NCI-H1930 (cell line): ENCODE measurements around the gene NEK1.
"Not testable (repeated sequence)": the region's sequence is repeated elsewhere in the genome, so short reads cannot be mapped to it uniquely, and the experiment has no call there.

Source experiments
- DNase-seq, 2 experiments: peaks; one replicate each; lab custom pipeline; 2025; lab: John Stamatoyannopoulos, UW

The NEK1 gene

GRCh38 chr4:169493164-169493524, 119.2 kb downstream of the NEK1 start:
- DNase-seq: no peak

GRCh38 chr4:169492436-169493163, 119.8 kb downstream of the NEK1 start:
- no peak for DNase-seq

- no peak for DNase-seq
Observed at GRCh38 chr4:169491211-169491610, 121.2 kb downstream of the NEK1 start.

GRCh38 chr4:169489306-169489705, 123.1 kb downstream of the NEK1 start:
- no peak for DNase-seq

GRCh38 chr4:169485791-169486742, 126.3 kb downstream of the NEK1 start:
- DNase-seq: peak in 1 of 2 experiments; percentile 46

GRCh38 chr4:169485086-169485485, 127.3 kb downstream of the NEK1 start:
- DNase-seq: no peak

- no peak for DNase-seq
Observed at GRCh38 chr4:169484485-169484884, 127.9 kb downstream of the NEK1 start.

- DNase-seq: no peak
Observed at GRCh38 chr4:169464080-169464479, 148.3 kb downstream of the NEK1 start.

GRCh38 chr4:169460081-169460480, 152.3 kb downstream of the NEK1 start:
- no peak for DNase-seq

GRCh38 chr4:169458575-169458974, 153.8 kb downstream of the NEK1 start:
- no peak for DNase-seq

- DNase-seq: not testable (repeated sequence)
Observed at GRCh38 chr4:169452644-169453043, 159.7 kb downstream of the NEK1 start.

GRCh38 chr4:169448935-169449334, 163.4 kb downstream of the NEK1 start:
- DNase-seq: not testable (repeated sequence)

GRCh38 chr4:169446824-169447223, 165.6 kb downstream of the NEK1 start:
- no peak for DNase-seq

- DNase-seq: no peak
Observed at GRCh38 chr4:169443748-169444147, 168.6 kb downstream of the NEK1 start.

GRCh38 chr4:169440446-169440845, 171.9 kb downstream of the NEK1 start:
- DNase-seq: no peak

- no peak for DNase-seq
Observed at GRCh38 chr4:169439244-169439643, 173.1 kb downstream of the NEK1 start.

- DNase-seq: no peak
Observed at GRCh38 chr4:169438057-169438480, 174.3 kb downstream of the NEK1 start.

- DNase-seq: no peak
Observed at GRCh38 chr4:169437299-169438047, 174.9 kb downstream of the NEK1 start.

GRCh38 chr4:169436734-169437133, 175.6 kb downstream of the NEK1 start:
- DNase-seq: no peak

- no peak for DNase-seq
Observed at GRCh38 chr4:169428376-169428775, 184.0 kb downstream of the NEK1 start.

GRCh38 chr4:169427727-169428126, 184.7 kb downstream of the NEK1 start:
- DNase-seq: not testable (repeated sequence)

GRCh38 chr4:169420291-169420690, 192.1 kb downstream of the NEK1 start:
- DNase-seq: no peak
